B cell (primary cell): ENCODE data around the gene CD59.

Experiments
- EZH2 ChIP-seq: IDR thresholded peaks from 2 replicates; pipeline ENCODE4 v1.6.1; 2012; ENCODE audit warnings: borderline replicate concordance, low read depth, mild to moderate bottlenecking, moderate library complexity, low read length; ENCODE audit not compliant: insufficient read depth, poor library complexity, severe bottlenecking
- TF ChIP-seq, protein P1 (sequence below): fragments of 200-600 bp; IDR thresholded peaks from one replicate; pipeline ENCODE4 v1.8.0; 2022; ENCODE audit warnings: antibody characterized with exemption, mild to moderate bottlenecking

DNA sequence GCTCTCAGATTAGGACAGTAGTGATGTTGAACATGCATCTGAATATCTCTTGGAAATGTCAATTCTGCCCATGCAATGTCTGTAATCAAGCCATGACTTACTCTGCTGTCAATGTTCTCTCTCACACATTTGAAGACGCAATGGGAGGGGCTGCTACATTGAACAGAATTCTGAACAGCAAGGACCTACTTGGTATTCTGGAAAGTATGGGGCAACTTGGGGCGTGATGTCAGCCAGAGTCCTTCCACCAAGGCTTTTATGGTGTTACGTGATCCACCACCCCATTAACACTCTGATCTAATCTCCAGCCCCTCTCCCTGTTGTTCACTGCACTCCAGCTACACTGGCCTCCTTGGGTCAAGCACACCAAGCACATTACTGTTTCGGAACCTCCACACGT lies 7.1 kb upstream of the CD59 start:
- TF ChIP-seq, protein P1, sequence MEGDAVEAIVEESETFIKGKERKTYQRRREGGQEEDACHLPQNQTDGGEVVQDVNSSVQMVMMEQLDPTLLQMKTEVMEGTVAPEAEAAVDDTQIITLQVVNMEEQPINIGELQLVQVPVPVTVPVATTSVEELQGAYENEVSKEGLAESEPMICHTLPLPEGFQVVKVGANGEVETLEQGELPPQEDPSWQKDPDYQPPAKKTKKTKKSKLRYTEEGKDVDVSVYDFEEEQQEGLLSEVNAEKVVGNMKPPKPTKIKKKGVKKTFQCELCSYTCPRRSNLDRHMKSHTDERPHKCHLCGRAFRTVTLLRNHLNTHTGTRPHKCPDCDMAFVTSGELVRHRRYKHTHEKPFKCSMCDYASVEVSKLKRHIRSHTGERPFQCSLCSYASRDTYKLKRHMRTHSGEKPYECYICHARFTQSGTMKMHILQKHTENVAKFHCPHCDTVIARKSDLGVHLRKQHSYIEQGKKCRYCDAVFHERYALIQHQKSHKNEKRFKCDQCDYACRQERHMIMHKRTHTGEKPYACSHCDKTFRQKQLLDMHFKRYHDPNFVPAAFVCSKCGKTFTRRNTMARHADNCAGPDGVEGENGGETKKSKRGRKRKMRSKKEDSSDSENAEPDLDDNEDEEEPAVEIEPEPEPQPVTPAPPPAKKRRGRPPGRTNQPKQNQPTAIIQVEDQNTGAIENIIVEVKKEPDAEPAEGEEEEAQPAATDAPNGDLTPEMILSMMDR: no peak
- TF ChIP-seq EZH2: no peak
